ENCODE results near the gene CTCFL. TPM values are rescaled to one million over a fixed set of nuclear protein-coding genes. Genes with fewer than 3 reads are reported as not detected.

CTCFL gene
- total RNA-seq, 1 donor from 2014 or later, result 0.27 TPM

GRCh38 chr20:57561356-57562279, 36.7 kb upstream of the CTCFL start:
- peaks cover 99% of the 10 kb centered on the region for H3K27me3 Mint-ChIP-seq (ENCODE audit: low read depth)
- peaks cover 3% of the 10 kb centered on the region for H3K4me1 Mint-ChIP-seq
- TF ChIP-seq, protein P1, sequence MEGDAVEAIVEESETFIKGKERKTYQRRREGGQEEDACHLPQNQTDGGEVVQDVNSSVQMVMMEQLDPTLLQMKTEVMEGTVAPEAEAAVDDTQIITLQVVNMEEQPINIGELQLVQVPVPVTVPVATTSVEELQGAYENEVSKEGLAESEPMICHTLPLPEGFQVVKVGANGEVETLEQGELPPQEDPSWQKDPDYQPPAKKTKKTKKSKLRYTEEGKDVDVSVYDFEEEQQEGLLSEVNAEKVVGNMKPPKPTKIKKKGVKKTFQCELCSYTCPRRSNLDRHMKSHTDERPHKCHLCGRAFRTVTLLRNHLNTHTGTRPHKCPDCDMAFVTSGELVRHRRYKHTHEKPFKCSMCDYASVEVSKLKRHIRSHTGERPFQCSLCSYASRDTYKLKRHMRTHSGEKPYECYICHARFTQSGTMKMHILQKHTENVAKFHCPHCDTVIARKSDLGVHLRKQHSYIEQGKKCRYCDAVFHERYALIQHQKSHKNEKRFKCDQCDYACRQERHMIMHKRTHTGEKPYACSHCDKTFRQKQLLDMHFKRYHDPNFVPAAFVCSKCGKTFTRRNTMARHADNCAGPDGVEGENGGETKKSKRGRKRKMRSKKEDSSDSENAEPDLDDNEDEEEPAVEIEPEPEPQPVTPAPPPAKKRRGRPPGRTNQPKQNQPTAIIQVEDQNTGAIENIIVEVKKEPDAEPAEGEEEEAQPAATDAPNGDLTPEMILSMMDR (IDR thresholded peaks at IDR 0.05; ENCODE audit: unreplicated experiment), result no peak
- DNase-seq (ENCODE audit: low spot score in 2 of 2, unreplicated experiment in 2 of 2), result no peak
- no peaks in the 10 kb centered on the region for H3K9me3 Mint-ChIP-seq
- no peaks in the 10 kb centered on the region for H3K36me3 Mint-ChIP-seq
- no peak overlapping the region for H3K4me3 Mint-ChIP-seq
- no peak overlapping the region for H3K27ac Mint-ChIP-seq

DNA sequence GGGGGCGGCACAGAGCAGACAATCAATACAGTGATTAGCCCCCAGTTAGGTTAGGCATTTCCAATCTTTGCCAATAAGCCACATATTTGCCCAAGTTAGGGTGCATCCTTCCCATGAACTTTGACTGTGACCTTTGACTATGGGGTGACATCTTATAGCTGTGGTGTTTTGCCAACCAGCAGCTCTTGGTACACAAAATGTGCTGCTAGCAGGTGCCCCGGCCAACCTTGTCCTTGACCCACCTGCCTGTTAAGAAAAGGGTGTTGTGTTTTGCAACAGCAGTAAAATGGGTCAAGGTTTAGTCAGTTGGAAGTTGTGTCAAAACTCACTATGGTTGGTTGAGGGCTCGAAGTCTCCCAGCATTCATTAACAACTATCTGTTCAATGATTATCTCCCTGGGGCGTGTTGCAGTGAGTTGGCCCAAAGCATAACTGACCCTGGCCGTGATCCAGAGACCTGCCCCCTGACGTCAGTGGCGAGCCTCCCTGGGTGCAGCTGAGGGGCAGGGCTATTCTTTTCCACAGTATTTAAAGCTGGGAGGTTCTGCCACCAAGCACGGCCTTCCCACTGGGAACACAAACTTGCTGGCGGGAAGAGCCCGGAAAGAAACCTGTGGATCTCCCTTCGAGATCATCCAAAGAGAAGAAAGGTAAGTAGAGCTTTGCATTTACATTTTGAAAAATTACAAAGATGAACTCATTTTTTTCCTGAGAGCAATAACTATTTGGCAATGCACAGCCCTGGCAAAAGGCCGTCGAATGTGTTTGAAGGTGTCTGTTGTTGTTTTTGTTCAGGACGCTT, 35.8 kb upstream of the CTCFL start, which contains the start of gene PCK1:
Gene PCK1 (plus strand): TSS at position 557 of the 802 bp plus-strand sequence. CDS start 302 bp downstream, outside the sequence.
- H3K27me3 Mint-ChIP-seq (ENCODE audit: low read depth), result peaks cover 99% of the 10 kb centered on the region
- TF ChIP-seq, protein P1 (IDR thresholded peaks at IDR 0.05; ENCODE audit: unreplicated experiment), result no peak
- DNase-seq (ENCODE audit: low spot score in 2 of 2, unreplicated experiment in 2 of 2), result no peak
- peaks cover 3% of the 10 kb centered on the region for H3K4me1 Mint-ChIP-seq
- no peak within 1 kb of the TSS for H3K4me3 Mint-ChIP-seq
- H3K9me3 Mint-ChIP-seq, result no peaks in the 10 kb centered on the region
- no peak within 1 kb of the TSS for H3K27ac Mint-ChIP-seq
- H3K36me3 Mint-ChIP-seq, result no peaks in the 10 kb centered on the region

GRCh38 chr20:57559658-57560553, 35.0 kb upstream of the CTCFL start:
- H3K27me3 Mint-ChIP-seq (ENCODE audit: low read depth), result peaks cover 99% of the 10 kb centered on the region
- H3K27ac Mint-ChIP-seq, result no peak overlapping the region
- no peak overlapping the region for H3K4me3 Mint-ChIP-seq
- TF ChIP-seq, protein P1 (IDR thresholded peaks at IDR 0.05; ENCODE audit: unreplicated experiment), result no peak
- no peaks in the 10 kb centered on the region for H3K36me3 Mint-ChIP-seq
- no peaks in the 10 kb centered on the region for H3K9me3 Mint-ChIP-seq
- peaks cover 3% of the 10 kb centered on the region for H3K4me1 Mint-ChIP-seq
- no peak for DNase-seq (ENCODE audit: low spot score in 2 of 2, unreplicated experiment in 2 of 2)

DNA sequence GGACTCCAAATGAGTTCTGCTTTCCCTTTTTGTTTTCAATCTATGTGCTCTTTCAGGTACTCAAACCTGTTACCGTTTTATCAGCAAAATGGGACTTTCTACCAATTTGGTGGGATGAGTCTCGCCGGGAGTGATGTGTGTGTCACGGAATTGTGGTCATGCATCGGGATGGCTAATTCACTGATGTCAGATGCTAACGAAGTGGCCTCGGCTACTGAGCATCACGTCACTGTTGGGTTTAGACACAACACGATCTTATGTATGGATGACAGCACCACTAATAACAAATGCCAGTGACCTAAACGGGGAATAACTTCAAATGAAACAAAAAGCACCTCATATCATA, 34.3 kb upstream of the CTCFL start:
- Mint-ChIP-seq H3K4me1 (peaks cover 3% of the 10 kb centered on the region), H3K4me3 (no peak overlapping the region), H3K27me3 (ENCODE audit: low read depth) (peaks cover 99% of the 10 kb centered on the region), H3K27ac (no peak overlapping the region), H3K9me3 (no peaks in the 10 kb centered on the region), H3K36me3 (no peaks in the 10 kb centered on the region)
- TF ChIP-seq, protein P1 (IDR thresholded peaks at IDR 0.05; ENCODE audit: unreplicated experiment), result no peak
- no peak for DNase-seq (ENCODE audit: low spot score in 2 of 2, unreplicated experiment in 2 of 2)

Measured in mesothelial cell of epicardium (in vitro differentiated cells).